H1 (cell line): ENCODE measurements around the gene RTEL1. TPM values are rescaled to one million over a fixed set of nuclear protein-coding genes. Genes with fewer than 3 reads are reported as not detected.

Experiments
- CTCF ChIA-PET: fragments of 300-600 bp; sonication (Branson Sonifier 250); formaldehyde crosslinking; loops from one replicate; lab custom pipeline; 2021; ENCODE audit not compliant: partially characterized antibody; lab: Charles Lee
- POLR2A ChIA-PET: fragments of 300-600 bp; sonication (Branson Sonifier 250); formaldehyde crosslinking; loops from one replicate; lab custom pipeline; 2021; ENCODE audit warnings: inconsistent platforms; ENCODE audit not compliant: partially characterized antibody; lab: Charles Lee
- DNase-seq, 2 experiments: peaks; one replicate each; pipeline versions ENCODE4 v3.0.0 to v3.0.0-alpha.2; 2010 to 2022; ENCODE audit warnings: low spot score in 2 of 2, low read depth in 1 of 2, mixed read lengths in 1 of 2
- FAIRE-seq: peaks from 2 replicates; lab custom pipeline; 2011; peaks lifted over from hg19 to GRCh38; lab: Jason Lieb, UNC
- H2AFZ ChIP-seq: 2 replicates; pipeline ENCODE4 v1.8.1; 2012; ENCODE audit warnings: low read length, inconsistent platforms
- H2AK5ac ChIP-seq: 2 replicates; pipeline ENCODE4 v1.6.1; 2013; ENCODE audit warnings: low read depth, low read length
- H2BK120ac ChIP-seq: replicated peaks from 2 replicates; pipeline ENCODE3; 2013; ENCODE audit warnings: low read depth, low read length, inconsistent platforms
- H2BK12ac ChIP-seq: 2 replicates; pipeline ENCODE4 v1.6.1; 2013; ENCODE audit warnings: low read depth, low read length
- H2BK15ac ChIP-seq: 2 replicates; pipeline ENCODE4 v1.6.1; 2013; ENCODE audit warnings: low read length
- H2BK20ac ChIP-seq: 2 replicates; pipeline ENCODE4 v1.6.1; 2013; ENCODE audit warnings: low read length
- H2BK5ac ChIP-seq: 2 replicates; pipeline ENCODE4 v1.6.1; 2013; ENCODE audit warnings: low read depth, low read length
- H3K14ac ChIP-seq: 2 replicates; pipeline ENCODE4 v1.6.1; 2013; ENCODE audit warnings: inconsistent platforms; ENCODE audit not compliant: insufficient read length
- H3K18ac ChIP-seq: 2 replicates; pipeline ENCODE4 v1.6.1; 2013; ENCODE audit warnings: low read length; ENCODE audit errors: extremely low read depth
- H3K23ac ChIP-seq: 2 replicates; pipeline ENCODE4 v1.6.1; 2013; ENCODE audit warnings: inconsistent platforms; ENCODE audit not compliant: insufficient read length
- H3K23me2 ChIP-seq: 2 replicates; pipeline ENCODE4 v1.6.1; 2013; ENCODE audit warnings: low read depth, low read length
- H3K27ac ChIP-seq: 2 replicates; pipeline ENCODE4 v1.6.1; 2011; ENCODE audit warnings: low read depth, low read length, inconsistent platforms
- H3K27me3 ChIP-seq, 4 experiments: replicated peaks in 1 of 4; 1 replicate in 1 of 4; 2 replicates in 3 of 4; pipeline versions ENCODE4 v1.6.1 to v1.8.1; 2011 to 2013; ENCODE audit warnings: low read length in 3 of 4, mild to moderate bottlenecking in 3 of 4, inconsistent platforms in 2 of 4, mixed read lengths in 2 of 4, moderate library complexity in 1 of 4; ENCODE audit not compliant: control insufficient read depth in 3 of 4, insufficient read depth in 3 of 4; ENCODE audit errors: extremely low read depth in 1 of 4
- H3K36me3 ChIP-seq, 4 experiments: 2 replicates each; pipeline versions ENCODE4 v1.6.1 to v1.8.1; 2011 to 2013; ENCODE audit warnings: mild to moderate bottlenecking in 4 of 4, low read length in 3 of 4, moderate library complexity in 2 of 4, control low read depth in 1 of 4, inconsistent platforms in 1 of 4; ENCODE audit not compliant: insufficient read depth in 4 of 4, control insufficient read depth in 2 of 4
- H3K4ac ChIP-seq: replicated peaks from 2 replicates; pipeline ENCODE3; 2013; ENCODE audit warnings: low read length, low read depth, mixed read lengths, inconsistent platforms; ENCODE audit not compliant: insufficient read length
- H3K4me1 ChIP-seq, 4 experiments: replicated peaks in 1 of 4; 1 replicate in 1 of 4; 2 replicates in 3 of 4; pipeline versions ENCODE4 v1.6.1 to v1.8.1; 2011 to 2013; ENCODE audit warnings: low read length in 3 of 4, inconsistent platforms in 2 of 4, mixed read lengths in 1 of 4; ENCODE audit not compliant: insufficient read depth in 4 of 4, control insufficient read depth in 3 of 4
- H3K4me2 ChIP-seq, 2 experiments: 2 replicates each; pipeline versions ENCODE4 v1.6.1 to v1.8.1; 2011 to 2013; ENCODE audit warnings: low read depth in 2 of 2, low read length in 2 of 2, control low read depth in 1 of 2, inconsistent platforms in 1 of 2, mild to moderate bottlenecking in 1 of 2; ENCODE audit not compliant: insufficient read depth in 1 of 2
- H3K4me3 ChIP-seq, 4 experiments: fragments of 200-600, 300-600 bp in 1 of 4; sonication (generic), shearing (Covaris generic), sonication (Bioruptor Twin) in 1 of 4; 2 replicates each; pipeline versions ENCODE4 v1.5.1 to v1.8.1; 2011 to 2016; ENCODE audit warnings: low read length in 4 of 4, low read depth in 3 of 4, control low read depth in 2 of 4, inconsistent platforms in 2 of 4, mild to moderate bottlenecking in 2 of 4, mixed read lengths in 1 of 4, moderate library complexity in 1 of 4; ENCODE audit not compliant: insufficient read depth in 2 of 4; ENCODE audit errors: extremely low read depth in 1 of 4
- H3K56ac ChIP-seq: replicated peaks from 2 replicates; pipeline ENCODE3; 2013; ENCODE audit warnings: low read depth, mild to moderate bottlenecking, mixed read lengths, low read length, inconsistent platforms; ENCODE audit not compliant: insufficient read length
- H3K79me1 ChIP-seq: 2 replicates; pipeline ENCODE4 v1.6.1; 2013; ENCODE audit warnings: low read depth, low read length, control low read depth
- H3K79me2 ChIP-seq, 2 experiments: 2 replicates each; pipeline versions ENCODE4 v1.6.1 to v1.8.1; 2012 to 2013; ENCODE audit warnings: low read length in 2 of 2, mild to moderate bottlenecking in 2 of 2, inconsistent platforms in 1 of 2; ENCODE audit not compliant: insufficient read depth in 2 of 2, control insufficient read depth in 1 of 2
- H3K9ac ChIP-seq, 4 experiments: replicated peaks in 1 of 4; 1 replicate in 1 of 4; 2 replicates in 3 of 4; pipeline versions ENCODE4 v1.6.1 to v1.8.1; 2011 to 2013; ENCODE audit warnings: low read depth in 3 of 4, low read length in 3 of 4, control low read depth in 2 of 4, mild to moderate bottlenecking in 2 of 4, moderate library complexity in 2 of 4, inconsistent platforms in 1 of 4; ENCODE audit errors: extremely low read depth in 1 of 4
- H3K9me3 ChIP-seq, 2 experiments: 2 replicates each; pipeline versions ENCODE4 v1.6.1 to v1.8.1; 2012 to 2013; ENCODE audit warnings: mild to moderate bottlenecking in 2 of 2, moderate library complexity in 2 of 2, control low read depth in 1 of 2, inconsistent platforms in 1 of 2, low read depth in 1 of 2, low read length in 1 of 2, mixed read lengths in 1 of 2; ENCODE audit not compliant: insufficient read depth in 2 of 2
- H4K20me1 ChIP-seq, 2 experiments: replicated peaks in 1 of 2; 2 replicates each; pipeline versions ENCODE3 to v1.8.1; 2011 to 2013; ENCODE audit warnings: inconsistent platforms in 2 of 2, low read length in 2 of 2, mild to moderate bottlenecking in 1 of 2; ENCODE audit not compliant: insufficient read depth in 2 of 2, control insufficient read depth in 1 of 2
- H4K5ac ChIP-seq: 2 replicates; pipeline ENCODE4 v1.6.1; 2013; ENCODE audit warnings: low read length, low read depth, mixed read lengths, inconsistent platforms; ENCODE audit not compliant: insufficient read length
- H4K8ac ChIP-seq: 2 replicates; pipeline ENCODE4 v1.8.0; 2013; ENCODE audit warnings: mild to moderate bottlenecking, moderate library complexity, low read length, inconsistent platforms; ENCODE audit not compliant: insufficient read depth; ENCODE audit errors: extremely low read depth
- H4K91ac ChIP-seq: replicated peaks from 2 replicates; pipeline ENCODE3; 2013; ENCODE audit warnings: low read length, mixed read lengths, inconsistent platforms; ENCODE audit not compliant: insufficient read length
- MAFK ChIP-seq: IDR thresholded peaks from 2 replicates; pipeline ENCODE4 v1.6.1; 2012; ENCODE audit warnings: low read depth, mild to moderate bottlenecking, improper control_type of control experiment, low read length
- WGBS, 2 experiments: shearing (Covaris generic) in 1 of 2; methylation state at CpG; one replicate each; pipeline versions ENCODE4 v1.1.6 to v1.1.7; 2013 to 2015; ENCODE audit warnings: low lambda C conversion rate in 2 of 2, mixed read lengths in 2 of 2, inconsistent platforms in 1 of 2, low coverage in 1 of 2, missing lambda C conversion rate in 1 of 2; ENCODE audit not compliant: insufficient replicate concordance in 2 of 2, insufficient coverage in 1 of 2, insufficient read length in 1 of 2; ENCODE audit errors: extremely low coverage in 1 of 2, missing lambda C conversion rate in 1 of 2; 5-methylcytosine and 5-hydroxymethylcytosine counted together
- polyA plus RNA-seq, 7 experiments: library from polyadenylated mRNA; depleted of rRNA in 3 of 7; stranded (reverse) in 5 of 7; unstranded in 2 of 7; fragments of >200 nt in 5 of 7; fragments of 200-250 nt in 2 of 7; gene quantifications; 1 replicate in 5 of 7; 2 replicates in 1 of 7; 4 replicates in 1 of 7; pipeline versions ENCODE4 v1.2.1 to v1.2.3, GENCODE V29; 2011 to 2013; ENCODE audit warnings: missing spikeins in 2 of 7, mixed read lengths in 2 of 7
- total RNA-seq: library from RNA; stranded (reverse); fragmentation: NEBNext Ultra II Directional; extraction: Animal tissue kit (Norgen Biotek cat#: 25700); gene quantifications from 2 replicates; pipeline ENCODE4 v1.2.1, GENCODE V29; 2021

The RTEL1 gene
- total and polyA plus RNA-seq, 2 of the 8 experiments (the other 6 are each of a cell fraction or from before 2014, with no cell fraction given), result 16.2 to 37.1 TPM

- TF ChIP-seq MAFK, result no peak
- TF ChIP-seq, all 59 proteins: peak for 0
- no peak overlapping the region for H3K14ac ChIP-seq
- H3K56ac ChIP-seq, result no peak overlapping the region
- no peak overlapping the region for H4K91ac ChIP-seq
- peak overlapping the region; percentile 62; the same call in 1 of the 2 replicates for H4K8ac ChIP-seq
- H3K4me2 ChIP-seq, result no peak overlapping the region
- H2AFZ ChIP-seq, result no peak overlapping the region
- ChIA-PET POLR2A (interaction anchor here (0.6 to 4.3 kb wide), 5 partner anchors 8 to 186 kb away, joined by 3 to 31 read pairs (median 6); partner anchors contain the start of gene TNFRSF6B), CTCF (interaction anchor here (1.1 to 1.7 kb wide), 3 partner anchors 10 to 151 kb away, joined by 3 to 4 read pairs (median 4); partner anchors contain the start of gene PTK6)
- H3K27me3 ChIP-seq, result no peaks in the 10 kb centered on the region
- no peak for DNase-seq
- no peak overlapping the region for H3K27ac ChIP-seq
- no peak overlapping the region for H2AK5ac ChIP-seq
- no peaks in the 10 kb centered on the region for H3K36me3 ChIP-seq
- no peak overlapping the region for H4K5ac ChIP-seq
- no peak overlapping the region for H3K4ac ChIP-seq
- H3K18ac ChIP-seq, result no peak overlapping the region
- WGBS, 2 experiments, result 97% methylated on average over 14 of the region's 31 CpGs; no CpG with 5 or more reads in 1 of the 2 experiments
- no peak overlapping the region for H2BK5ac ChIP-seq
- no peaks in the 10 kb centered on the region for H3K79me1 ChIP-seq
- H3K4me3 ChIP-seq, result no peak overlapping the region
- no peaks in the 10 kb centered on the region for H3K79me2 ChIP-seq
- no peaks in the 10 kb centered on the region; a peak in 1 of 4 replicates for H3K9me3 ChIP-seq
- peaks cover 3% of the 10 kb centered on the region; the same call in 1 of the 2 replicates for H3K23me2 ChIP-seq
- H2BK12ac ChIP-seq, result no peak overlapping the region
- H4K20me1 ChIP-seq, result peaks cover 0 to 5% of the 10 kb centered on the region in 2 experiments
- no peak overlapping the region for H2BK20ac ChIP-seq
- no peak for FAIRE-seq
- H3K4me1 ChIP-seq, result no peaks in the 10 kb centered on the region; a peak in 1 of 7 replicates
- no peak overlapping the region for H3K23ac ChIP-seq
- H3K9ac ChIP-seq, result no peak overlapping the region
- no peak overlapping the region for H2BK120ac ChIP-seq
- H2BK15ac ChIP-seq, result no peak overlapping the region
Observed at GRCh38 chr20:63688228-63689045, 30.3 kb downstream of the RTEL1 start.
